ENCODE data around the gene CIDEB.

DNA sequence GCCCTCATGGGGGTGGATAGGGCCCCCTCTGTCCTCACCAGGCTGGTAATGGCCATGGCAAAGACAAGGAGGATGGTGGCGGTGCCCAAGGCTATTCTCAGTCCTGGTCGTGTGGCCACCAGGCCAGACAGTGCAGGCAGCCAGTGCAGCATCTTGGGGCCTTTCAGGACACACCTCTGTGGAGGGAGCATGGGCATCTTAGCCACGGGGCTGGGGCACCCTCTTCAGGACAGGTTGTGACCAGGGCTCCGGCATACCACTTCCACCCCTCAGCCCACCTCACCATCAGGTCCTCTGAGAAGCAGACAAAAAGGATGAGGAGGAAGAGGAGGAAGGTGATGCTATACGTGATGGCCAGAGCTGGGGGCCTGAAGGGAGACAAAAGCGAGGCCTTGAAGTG, 16.2 kb upstream of the CIDEB start:
- TF ChIP-seq POLR2AphosphoS5 (IDR thresholded peaks at IDR 0.05; ENCODE audit: low read depth, low read length) (no peak), SIN3A (IDR thresholded peaks at IDR 0.05; ENCODE audit: borderline replicate concordance, insufficient read depth, low read length) (no peak), TAF1 (IDR thresholded peaks at IDR 0.05; ENCODE audit: borderline replicate concordance, insufficient read depth, low read length) (no peak)
- TF ChIP-seq, protein P1, sequence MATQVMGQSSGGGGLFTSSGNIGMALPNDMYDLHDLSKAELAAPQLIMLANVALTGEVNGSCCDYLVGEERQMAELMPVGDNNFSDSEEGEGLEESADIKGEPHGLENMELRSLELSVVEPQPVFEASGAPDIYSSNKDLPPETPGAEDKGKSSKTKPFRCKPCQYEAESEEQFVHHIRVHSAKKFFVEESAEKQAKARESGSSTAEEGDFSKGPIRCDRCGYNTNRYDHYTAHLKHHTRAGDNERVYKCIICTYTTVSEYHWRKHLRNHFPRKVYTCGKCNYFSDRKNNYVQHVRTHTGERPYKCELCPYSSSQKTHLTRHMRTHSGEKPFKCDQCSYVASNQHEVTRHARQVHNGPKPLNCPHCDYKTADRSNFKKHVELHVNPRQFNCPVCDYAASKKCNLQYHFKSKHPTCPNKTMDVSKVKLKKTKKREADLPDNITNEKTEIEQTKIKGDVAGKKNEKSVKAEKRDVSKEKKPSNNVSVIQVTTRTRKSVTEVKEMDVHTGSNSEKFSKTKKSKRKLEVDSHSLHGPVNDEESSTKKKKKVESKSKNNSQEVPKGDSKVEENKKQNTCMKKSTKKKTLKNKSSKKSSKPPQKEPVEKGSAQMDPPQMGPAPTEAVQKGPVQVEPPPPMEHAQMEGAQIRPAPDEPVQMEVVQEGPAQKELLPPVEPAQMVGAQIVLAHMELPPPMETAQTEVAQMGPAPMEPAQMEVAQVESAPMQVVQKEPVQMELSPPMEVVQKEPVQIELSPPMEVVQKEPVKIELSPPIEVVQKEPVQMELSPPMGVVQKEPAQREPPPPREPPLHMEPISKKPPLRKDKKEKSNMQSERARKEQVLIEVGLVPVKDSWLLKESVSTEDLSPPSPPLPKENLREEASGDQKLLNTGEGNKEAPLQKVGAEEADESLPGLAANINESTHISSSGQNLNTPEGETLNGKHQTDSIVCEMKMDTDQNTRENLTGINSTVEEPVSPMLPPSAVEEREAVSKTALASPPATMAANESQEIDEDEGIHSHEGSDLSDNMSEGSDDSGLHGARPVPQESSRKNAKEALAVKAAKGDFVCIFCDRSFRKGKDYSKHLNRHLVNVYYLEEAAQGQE (IDR thresholded peaks at IDR 0.05; ENCODE audit: insufficient read depth in 1 of 2, low read depth in 2 of 2, low read length in 2 of 2) = no peak

Data from PFSK-1 (cell line).